SW480 (cell line): ENCODE data around the gene FBXW11.
A peak's percentile ranks its signal among the peaks of the same experiment; 100 is the strongest.

Source experiments
- DNase-seq: peaks from one replicate; pipeline ENCODE4 v3.0.0-alpha.2; 2016; ENCODE audit warnings: low spot score

FBXW11 gene

GRCh38 chr5:172006321-172007174 lies at the start of gene FBXW11:
Gene FBXW11 (minus strand): TSS chr5:172006638. CDS start chr5:172006502, 136 bp downstream.
- peak; percentile 99 for DNase-seq

- DNase-seq = no peak
Observed at GRCh38 chr5:172055996-172056395, 49.6 kb upstream of the FBXW11 start.

- no peak for DNase-seq
Observed at GRCh38 chr5:172055421-172055820, 49.0 kb upstream of the FBXW11 start.

- no peak for DNase-seq
Observed at GRCh38 chr5:172054611-172055153, 48.2 kb upstream of the FBXW11 start.

GRCh38 chr5:172052450-172053236 lies 46.2 kb upstream of the FBXW11 start:
- no peak for DNase-seq

- DNase-seq = no peak
Observed at GRCh38 chr5:172051643-172052339, 45.4 kb upstream of the FBXW11 start.

- DNase-seq = no peak
Observed at GRCh38 chr5:172050080-172050479, 43.6 kb upstream of the FBXW11 start.

GRCh38 chr5:172049226-172049796 lies 42.9 kb upstream of the FBXW11 start:
- no peak for DNase-seq

GRCh38 chr5:172048539-172049101 lies 42.2 kb upstream of the FBXW11 start:
- no peak for DNase-seq

GRCh38 chr5:172048170-172048422 lies 41.7 kb upstream of the FBXW11 start:
- DNase-seq = no peak

- no peak for DNase-seq
Observed at GRCh38 chr5:172046593-172046992, 40.2 kb upstream of the FBXW11 start.

- no peak for DNase-seq
Observed at GRCh38 chr5:172045315-172045632, 38.8 kb upstream of the FBXW11 start.

GRCh38 chr5:172044631-172045314 lies 38.3 kb upstream of the FBXW11 start:
- DNase-seq = no peak

- DNase-seq = no peak
Observed at GRCh38 chr5:172043865-172044264, 37.4 kb upstream of the FBXW11 start.

GRCh38 chr5:172042183-172042582 lies 35.7 kb upstream of the FBXW11 start:
- no peak for DNase-seq

GRCh38 chr5:172038167-172038566 lies 31.7 kb upstream of the FBXW11 start:
- no peak for DNase-seq

GRCh38 chr5:172035049-172035448 lies 28.6 kb upstream of the FBXW11 start:
- no peak for DNase-seq

- DNase-seq = no peak
Observed at GRCh38 chr5:172031894-172032461, 25.5 kb upstream of the FBXW11 start.

- DNase-seq = no peak
Observed at GRCh38 chr5:172029876-172030275, 23.4 kb upstream of the FBXW11 start.

GRCh38 chr5:172028167-172028566 lies 21.7 kb upstream of the FBXW11 start:
- no peak for DNase-seq
